ENCODE measurements around the gene AMZ1.

The AMZ1 gene

DNA sequence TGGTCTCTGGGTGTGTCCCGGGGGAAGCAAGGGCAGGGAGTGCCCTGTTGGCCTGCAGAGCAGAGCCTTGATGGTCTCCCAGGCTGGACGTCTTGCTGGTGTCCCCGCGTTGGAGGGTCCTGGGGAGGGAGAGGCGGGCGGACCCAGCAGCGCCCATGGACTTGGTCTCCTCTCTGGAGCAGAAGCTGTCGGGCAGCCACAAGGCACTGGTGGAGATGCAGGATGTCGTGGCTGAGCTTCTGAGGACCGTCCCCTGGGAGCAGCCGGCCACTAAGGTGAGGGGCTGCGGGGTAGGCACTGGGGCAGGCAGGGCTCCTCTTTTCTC is 35.3 kb upstream of the AMZ1 start:
- Histone ChIP-seq H3K27ac (ENCODE audit: low read length) (no peak overlapping the region), H3K27me3 (ENCODE audit: control insufficient read depth, insufficient read depth, low read length) (no peaks in the 10 kb centered on the region), H3K4me1 (ENCODE audit: control insufficient read depth, low read depth, low read length) (no peaks in the 10 kb centered on the region), H3K4me3 (ENCODE audit: low read length) (no peak overlapping the region), H3K9me3 (ENCODE audit: control insufficient read depth, low read depth, low read length) (no peaks in the 10 kb centered on the region), H3K9ac (ENCODE audit: low read length) (no peak overlapping the region), H3K36me3 (ENCODE audit: control insufficient read depth, low read depth, low read length) (peaks cover 35% of the 10 kb centered on the region)

DNA sequence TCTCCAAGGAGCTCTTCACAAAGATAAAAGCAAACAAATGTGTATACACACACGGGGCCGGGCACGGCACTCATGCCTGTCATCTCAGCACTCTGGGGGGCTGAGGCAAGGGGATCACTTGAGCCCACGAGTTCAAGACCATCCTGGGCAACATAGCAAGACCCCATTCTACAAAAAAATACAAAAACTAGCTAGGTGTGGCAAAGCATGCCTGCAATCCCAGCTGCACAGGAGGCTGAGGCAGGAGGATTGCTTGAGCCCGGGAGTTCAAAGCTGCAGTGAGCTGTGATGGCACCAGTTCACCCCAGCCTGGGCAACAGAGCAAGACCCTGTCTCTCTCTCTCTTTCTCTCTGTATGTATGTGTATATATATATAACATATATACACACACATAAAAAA is 33.9 kb upstream of the AMZ1 start:
- peaks cover 37% of the 10 kb centered on the region for H3K36me3 ChIP-seq (ENCODE audit: control insufficient read depth, low read depth, low read length)
- no peaks in the 10 kb centered on the region for H3K9me3 ChIP-seq (ENCODE audit: control insufficient read depth, low read depth, low read length)
- no peak overlapping the region for H3K9ac ChIP-seq (ENCODE audit: low read length)
- no peaks in the 10 kb centered on the region for H3K27me3 ChIP-seq (ENCODE audit: control insufficient read depth, insufficient read depth, low read length)
- H3K4me1 ChIP-seq (ENCODE audit: control insufficient read depth, low read depth, low read length) = no peaks in the 10 kb centered on the region
- H3K27ac ChIP-seq (ENCODE audit: low read length) = no peak overlapping the region
- no peak overlapping the region for H3K4me3 ChIP-seq (ENCODE audit: low read length)

DNA sequence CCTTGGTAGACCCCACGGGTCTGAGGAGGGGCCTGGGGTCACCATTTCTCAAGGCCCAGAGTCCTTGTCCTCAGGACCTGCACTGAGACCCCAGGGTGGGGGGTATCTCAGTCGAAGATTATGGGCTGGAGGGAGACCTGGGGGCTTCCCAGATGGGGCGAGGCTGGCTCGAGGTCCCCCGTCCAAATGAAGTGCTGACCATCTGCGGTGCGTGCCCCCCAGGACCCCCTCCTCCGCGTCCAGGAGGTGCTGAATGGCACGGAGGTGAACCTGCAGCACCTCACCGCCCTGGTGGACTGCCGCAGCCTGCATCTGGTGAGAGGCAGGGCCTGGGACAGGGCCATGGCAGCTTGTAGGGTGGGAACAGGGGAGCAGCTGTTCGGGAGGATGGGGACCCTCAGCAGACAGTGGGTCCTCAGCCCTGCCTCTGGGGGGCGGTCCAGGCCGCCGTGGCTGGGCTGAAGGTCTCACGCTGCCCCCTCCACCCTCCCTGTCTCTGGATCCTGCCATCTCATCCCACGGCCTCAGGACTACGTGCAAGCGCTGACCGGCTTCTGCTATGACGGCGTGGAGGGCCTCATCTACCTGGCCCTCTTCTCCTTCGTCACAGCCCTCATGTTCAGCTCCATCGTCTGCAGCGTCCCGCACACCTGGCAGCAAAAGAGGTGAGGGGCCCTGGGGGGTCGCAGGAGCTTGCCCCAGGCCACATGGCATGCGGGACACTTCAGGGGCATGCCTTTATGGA is 32.0 kb upstream of the AMZ1 start:
- Histone ChIP-seq H3K9me3 (ENCODE audit: control insufficient read depth, low read depth, low read length) (no peaks in the 10 kb centered on the region), H3K36me3 (ENCODE audit: control insufficient read depth, low read depth, low read length) (peaks cover 28% of the 10 kb centered on the region), H3K27ac (ENCODE audit: low read length) (no peak overlapping the region), H3K9ac (ENCODE audit: low read length) (no peak overlapping the region), H3K4me1 (ENCODE audit: control insufficient read depth, low read depth, low read length) (no peaks in the 10 kb centered on the region), H3K4me3 (ENCODE audit: low read length) (no peak overlapping the region), H3K27me3 (ENCODE audit: control insufficient read depth, insufficient read depth, low read length) (no peaks in the 10 kb centered on the region)

DNA sequence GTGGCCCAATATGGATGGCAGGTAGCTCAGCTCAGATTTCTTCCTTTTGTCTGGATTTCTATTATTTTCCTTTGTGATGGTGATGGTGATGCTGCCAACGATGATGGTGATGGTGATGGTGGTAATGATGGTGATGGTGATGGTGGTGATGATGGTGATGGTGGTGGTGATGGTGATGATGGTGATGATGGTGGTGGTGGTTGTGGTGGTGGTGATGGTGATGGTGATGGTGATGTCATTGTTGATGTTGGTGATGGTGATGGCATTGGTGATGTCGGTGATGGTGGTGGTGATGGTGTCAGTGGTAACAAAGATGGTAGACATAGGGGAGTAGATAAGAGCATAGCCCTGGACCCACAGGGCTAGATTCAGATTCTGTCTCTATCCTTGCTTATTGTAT is 30.8 kb upstream of the AMZ1 start:
- H3K27ac ChIP-seq (ENCODE audit: low read length) = no peak overlapping the region
- no peaks in the 10 kb centered on the region for H3K4me1 ChIP-seq (ENCODE audit: control insufficient read depth, low read depth, low read length)
- H3K9me3 ChIP-seq (ENCODE audit: control insufficient read depth, low read depth, low read length) = no peaks in the 10 kb centered on the region
- peaks cover 19% of the 10 kb centered on the region for H3K36me3 ChIP-seq (ENCODE audit: control insufficient read depth, low read depth, low read length)
- H3K9ac ChIP-seq (ENCODE audit: low read length) = no peak overlapping the region
- H3K27me3 ChIP-seq (ENCODE audit: control insufficient read depth, insufficient read depth, low read length) = no peaks in the 10 kb centered on the region
- no peak overlapping the region for H3K4me3 ChIP-seq (ENCODE audit: low read length)

DNA sequence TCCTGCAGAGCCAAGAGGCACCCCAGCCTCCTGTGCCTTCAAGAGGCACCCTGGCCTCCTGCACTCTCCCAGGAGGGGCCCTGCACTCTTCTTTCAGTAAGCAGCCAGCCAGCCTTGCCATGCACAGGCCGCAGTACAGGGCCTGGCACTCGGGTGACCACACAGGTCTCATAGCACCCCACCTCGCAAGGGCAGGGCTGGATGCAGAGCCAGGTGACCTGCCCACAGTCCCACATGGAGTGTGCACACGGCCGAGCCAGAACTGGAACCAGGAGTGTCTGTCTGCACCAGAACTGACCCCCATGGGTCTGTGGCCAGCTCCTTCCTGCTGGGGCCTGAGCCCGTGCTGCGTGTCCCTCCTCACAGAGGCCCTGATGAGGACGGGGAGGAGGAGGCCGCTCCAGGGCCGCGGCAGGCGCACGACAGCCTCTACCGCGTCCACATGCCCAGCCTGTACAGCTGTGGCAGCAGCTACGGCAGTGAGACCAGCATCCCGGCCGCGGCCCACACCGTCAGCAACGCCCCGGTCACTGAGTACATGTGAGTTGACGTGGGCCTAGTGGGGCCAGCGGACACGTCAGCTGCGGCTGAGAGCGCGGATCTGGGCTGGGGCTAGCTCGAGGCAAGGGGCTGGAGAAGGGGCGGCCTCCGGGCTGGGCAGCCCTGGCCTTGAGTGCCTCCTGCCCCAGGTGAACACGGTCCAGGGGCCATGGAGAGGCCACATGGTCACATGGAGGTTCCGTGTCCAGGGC is 29.9 kb upstream of the AMZ1 start:
- Histone ChIP-seq H3K27ac (ENCODE audit: low read length) (no peak overlapping the region), H3K9me3 (ENCODE audit: control insufficient read depth, low read depth, low read length) (no peaks in the 10 kb centered on the region), H3K4me1 (ENCODE audit: control insufficient read depth, low read depth, low read length) (no peaks in the 10 kb centered on the region), H3K36me3 (ENCODE audit: control insufficient read depth, low read depth, low read length) (peaks cover 18% of the 10 kb centered on the region), H3K27me3 (ENCODE audit: control insufficient read depth, insufficient read depth, low read length) (no peaks in the 10 kb centered on the region), H3K9ac (ENCODE audit: low read length) (no peak overlapping the region), H3K4me3 (ENCODE audit: low read length) (no peak overlapping the region)

DNA sequence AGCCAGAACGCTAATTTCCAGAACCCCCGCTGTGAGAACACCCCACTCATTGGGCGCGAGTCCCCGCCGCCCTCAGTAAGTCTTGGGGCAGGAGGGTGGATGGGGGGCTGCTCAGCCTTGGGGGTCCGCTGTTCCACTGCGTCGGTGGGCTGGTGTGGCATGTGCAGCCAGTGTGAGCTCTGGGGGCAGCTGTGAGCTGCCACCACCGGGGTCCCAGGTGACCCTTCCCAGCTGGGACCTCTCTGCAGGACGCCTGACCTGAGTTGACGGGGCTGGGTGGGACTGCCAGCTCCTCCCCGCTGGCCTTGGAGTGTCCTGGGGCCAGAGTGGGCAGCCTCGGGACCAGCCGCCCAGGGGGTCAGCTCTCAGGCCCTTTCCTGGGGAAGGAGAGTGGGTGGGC is 29.1 kb upstream of the AMZ1 start:
- Histone ChIP-seq H3K4me1 (ENCODE audit: control insufficient read depth, low read depth, low read length) (no peaks in the 10 kb centered on the region), H3K27me3 (ENCODE audit: control insufficient read depth, insufficient read depth, low read length) (no peaks in the 10 kb centered on the region), H3K9me3 (ENCODE audit: control insufficient read depth, low read depth, low read length) (no peaks in the 10 kb centered on the region), H3K9ac (ENCODE audit: low read length) (no peak overlapping the region), H3K36me3 (ENCODE audit: control insufficient read depth, low read depth, low read length) (peaks cover 18% of the 10 kb centered on the region), H3K4me3 (ENCODE audit: low read length) (no peak overlapping the region), H3K27ac (ENCODE audit: low read length) (no peak overlapping the region)

DNA sequence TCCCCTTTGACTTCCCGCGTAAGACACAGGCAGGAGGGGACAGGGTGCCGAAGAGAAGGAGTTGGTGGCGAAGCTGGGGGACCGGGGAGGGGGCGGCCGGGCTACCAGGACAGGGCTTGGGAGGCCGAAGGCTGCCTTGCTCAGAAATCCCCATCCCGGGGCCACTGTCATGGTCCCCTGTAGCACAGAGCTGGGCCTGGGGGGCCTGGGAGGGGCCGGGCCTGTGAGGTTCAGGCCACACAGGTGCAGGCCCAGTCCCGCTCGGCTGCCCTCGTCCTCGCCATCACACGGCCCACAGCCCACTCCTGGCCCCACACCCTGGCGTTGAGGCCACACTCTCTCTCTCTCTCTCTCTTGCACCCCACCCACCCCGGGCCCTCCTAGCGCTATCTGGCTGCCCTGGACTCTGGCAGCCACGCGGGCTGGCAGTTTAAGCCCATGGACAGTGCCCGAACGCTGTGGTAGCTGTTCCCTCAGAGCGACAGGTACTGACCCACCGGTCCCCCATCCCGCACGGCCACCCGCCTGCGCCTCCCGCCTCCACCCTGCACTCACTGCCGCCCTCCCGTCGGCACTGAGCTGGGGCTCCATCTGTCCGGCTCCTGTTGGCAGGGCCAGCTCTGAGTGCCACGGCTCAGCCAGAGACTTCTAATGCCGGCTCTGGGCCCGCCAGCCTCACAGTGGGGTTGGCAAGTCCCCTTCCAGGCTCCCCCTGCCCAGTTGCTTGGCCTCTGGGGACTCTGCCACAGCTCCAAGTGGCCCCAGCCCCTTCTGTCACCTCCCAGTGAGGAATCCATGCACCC is 28.2 kb upstream of the AMZ1 start:
- H3K9me3 ChIP-seq (ENCODE audit: control insufficient read depth, low read depth, low read length) = no peaks in the 10 kb centered on the region
- H3K27me3 ChIP-seq (ENCODE audit: control insufficient read depth, insufficient read depth, low read length) = no peaks in the 10 kb centered on the region
- no peaks in the 10 kb centered on the region for H3K4me1 ChIP-seq (ENCODE audit: control insufficient read depth, low read depth, low read length)
- H3K9ac ChIP-seq (ENCODE audit: low read length) = no peak overlapping the region
- peaks cover 18% of the 10 kb centered on the region for H3K36me3 ChIP-seq (ENCODE audit: control insufficient read depth, low read depth, low read length)
- no peak overlapping the region for H3K27ac ChIP-seq (ENCODE audit: low read length)
- H3K4me3 ChIP-seq (ENCODE audit: low read length) = no peak overlapping the region

DNA sequence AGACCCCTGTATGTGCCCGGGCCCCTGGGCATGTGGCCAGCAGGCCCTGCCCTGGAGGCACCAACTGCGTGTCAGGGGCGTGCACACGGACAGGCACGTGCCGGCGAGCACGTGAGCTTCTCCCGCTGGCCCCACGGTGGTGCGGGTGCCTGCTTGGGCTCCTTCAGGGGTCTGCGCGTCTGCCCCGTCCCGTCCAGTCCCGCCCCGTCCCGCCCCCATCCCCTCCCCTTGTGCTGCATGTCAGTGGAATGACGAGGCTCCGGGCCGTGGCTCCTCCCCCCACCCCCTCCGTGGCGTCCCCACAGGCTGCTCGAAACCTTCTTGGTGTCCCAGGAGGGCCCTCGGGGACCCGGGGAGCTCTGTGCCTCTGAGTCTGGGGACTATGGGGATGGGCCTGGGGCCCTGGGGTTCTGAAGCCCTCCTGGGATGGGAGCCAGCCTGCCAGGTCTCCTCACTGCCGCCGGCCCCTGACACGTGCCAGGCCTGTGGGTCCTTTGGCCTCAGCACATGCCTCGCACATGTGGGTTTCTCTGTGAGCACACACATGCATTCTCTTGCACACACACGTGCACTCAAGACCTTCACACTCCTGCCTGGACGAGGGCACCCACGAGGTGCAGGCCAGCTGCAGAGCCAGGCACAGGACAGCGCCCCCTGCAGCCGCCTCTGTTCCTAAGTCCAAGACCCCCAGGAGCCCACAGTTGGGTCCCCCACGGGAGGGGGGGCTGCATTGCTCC is 27.5 kb upstream of the AMZ1 start:
- Histone ChIP-seq H3K9ac (ENCODE audit: low read length) (no peak overlapping the region), H3K27me3 (ENCODE audit: control insufficient read depth, insufficient read depth, low read length) (no peaks in the 10 kb centered on the region), H3K36me3 (ENCODE audit: control insufficient read depth, low read depth, low read length) (peaks cover 18% of the 10 kb centered on the region), H3K4me1 (ENCODE audit: control insufficient read depth, low read depth, low read length) (no peaks in the 10 kb centered on the region), H3K9me3 (ENCODE audit: control insufficient read depth, low read depth, low read length) (no peaks in the 10 kb centered on the region), H3K4me3 (ENCODE audit: low read length) (no peak overlapping the region), H3K27ac (ENCODE audit: low read length) (no peak overlapping the region)

DNA sequence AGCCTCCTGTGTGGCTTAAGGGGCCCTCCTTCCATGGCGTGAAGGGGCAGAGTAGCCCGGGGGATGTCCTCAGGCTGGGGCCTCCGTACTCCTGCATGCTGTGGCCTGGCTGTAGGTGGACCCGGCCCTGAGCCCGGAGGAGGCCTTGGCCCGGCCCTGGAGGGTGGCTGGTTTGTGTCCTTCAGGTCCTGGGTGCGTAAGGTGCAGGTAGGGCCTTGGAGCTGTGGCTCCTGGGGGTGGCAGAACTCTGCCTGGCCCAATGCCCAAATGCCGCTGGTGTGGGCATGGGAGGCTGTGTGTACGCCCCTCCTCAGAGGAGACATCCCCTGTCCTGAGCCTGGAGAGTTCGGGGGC is 26.9 kb upstream of the AMZ1 start:
- Histone ChIP-seq H3K27ac (ENCODE audit: low read length) (no peak overlapping the region), H3K9me3 (ENCODE audit: control insufficient read depth, low read depth, low read length) (no peaks in the 10 kb centered on the region), H3K4me1 (ENCODE audit: control insufficient read depth, low read depth, low read length) (no peaks in the 10 kb centered on the region), H3K36me3 (ENCODE audit: control insufficient read depth, low read depth, low read length) (peaks cover 18% of the 10 kb centered on the region), H3K9ac (ENCODE audit: low read length) (no peak overlapping the region), H3K27me3 (ENCODE audit: control insufficient read depth, insufficient read depth, low read length) (no peaks in the 10 kb centered on the region), H3K4me3 (ENCODE audit: low read length) (no peak overlapping the region)

DNA sequence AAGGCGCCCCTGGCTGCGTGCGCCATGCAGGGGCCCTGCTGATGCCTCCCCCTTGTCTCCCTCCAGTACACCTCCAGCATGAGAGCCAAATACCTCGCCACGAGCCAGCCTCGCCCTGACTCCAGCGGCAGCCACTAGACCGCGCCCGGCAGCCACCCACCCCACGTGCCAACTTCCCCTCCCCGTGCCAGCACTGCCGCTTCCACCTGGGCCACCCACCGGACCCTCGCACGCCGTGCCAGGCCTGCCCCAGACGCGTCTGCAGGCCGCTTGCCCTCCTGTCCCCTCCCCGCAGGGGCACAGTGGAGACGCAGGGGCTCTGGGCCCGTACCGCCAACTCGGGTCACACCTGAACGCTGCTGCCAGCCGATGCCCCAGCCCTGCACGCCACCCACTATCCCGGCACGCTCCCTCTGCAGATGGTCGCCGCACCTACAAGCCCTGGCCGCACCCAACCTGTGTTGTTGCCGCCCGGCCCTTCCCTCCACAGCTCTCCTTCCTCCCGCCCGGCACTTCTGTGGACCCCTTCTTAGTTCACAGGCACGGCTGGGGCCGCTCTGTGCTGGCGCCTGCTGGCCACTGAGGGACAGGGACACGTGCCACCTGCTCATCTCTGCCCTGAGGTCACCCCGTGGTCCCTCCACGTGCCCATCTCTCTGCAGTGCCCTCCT is 26.3 kb upstream of the AMZ1 start:
- Histone ChIP-seq H3K27ac (ENCODE audit: low read length) (no peak overlapping the region), H3K4me3 (ENCODE audit: low read length) (no peak overlapping the region), H3K9me3 (ENCODE audit: control insufficient read depth, low read depth, low read length) (no peaks in the 10 kb centered on the region), H3K27me3 (ENCODE audit: control insufficient read depth, insufficient read depth, low read length) (no peaks in the 10 kb centered on the region), H3K36me3 (ENCODE audit: control insufficient read depth, low read depth, low read length) (peaks cover 18% of the 10 kb centered on the region), H3K9ac (ENCODE audit: low read length) (no peak overlapping the region), H3K4me1 (ENCODE audit: control insufficient read depth, low read depth, low read length) (no peaks in the 10 kb centered on the region)

Data from iPS-18a (cell line).